Activated CD4-positive, alpha-beta memory T cell treated with anti-CD3 and anti-CD28 coated beads for 36 hours (primary cell): ENCODE data around the gene ITK. TPM values are rescaled to one million over a fixed set of nuclear protein-coding genes. Genes with fewer than 3 reads are reported as not detected.

Experiments used
- CTCF ChIA-PET: fragments of 350-600 bp; sonication (Branson Sonifier 250); formaldehyde crosslinking; loops from one replicate; lab custom pipeline; 2021; ENCODE audit warnings: antibody characterized with exemption, inconsistent platforms; lab: Charles Lee
- POLR2A ChIA-PET: fragments of 350-600 bp; sonication (Branson Sonifier 250); formaldehyde crosslinking; loops from one replicate; lab custom pipeline; 2021; ENCODE audit warnings: antibody characterized with exemption; lab: Charles Lee
- DNase-seq: peaks from one replicate; pipeline ENCODE4 v3.0.0-alpha.2; 2020
- H3K27ac Mint-ChIP-seq: one replicate; pipeline ENCODE4 v1.8.0; 2021; ENCODE audit warnings: mixed read lengths
- H3K27me3 Mint-ChIP-seq: one replicate; pipeline ENCODE4 v1.8.0; 2021; ENCODE audit warnings: mixed read lengths
- H3K36me3 Mint-ChIP-seq: one replicate; pipeline ENCODE4 v1.8.0; 2021; ENCODE audit warnings: mixed read lengths
- H3K4me1 Mint-ChIP-seq: one replicate; pipeline ENCODE4 v1.8.0; 2021; ENCODE audit warnings: low read depth, mixed read lengths
- H3K4me3 Mint-ChIP-seq: one replicate; pipeline ENCODE4 v1.8.0; 2021; ENCODE audit warnings: mild to moderate bottlenecking, mixed read lengths
- H3K9me3 Mint-ChIP-seq: one replicate; pipeline ENCODE4 v1.8.0; 2021; ENCODE audit warnings: mixed read lengths
- intact Hi-C: fragments of 100-400 bp; cut with micrococcal nuclease; formaldehyde crosslinking; loops from one replicate; pipeline ENCODE4 v1.15.1; 2023
- total RNA-seq, 2 experiments: library from RNA; stranded (reverse); gene quantifications; one replicate each; pipeline ENCODE4 v1.2.3, GENCODE V29; 2021

Gene ITK
- total RNA-seq, 2 experiments from 2014 or later: 236 to 240 TPM

DNA sequence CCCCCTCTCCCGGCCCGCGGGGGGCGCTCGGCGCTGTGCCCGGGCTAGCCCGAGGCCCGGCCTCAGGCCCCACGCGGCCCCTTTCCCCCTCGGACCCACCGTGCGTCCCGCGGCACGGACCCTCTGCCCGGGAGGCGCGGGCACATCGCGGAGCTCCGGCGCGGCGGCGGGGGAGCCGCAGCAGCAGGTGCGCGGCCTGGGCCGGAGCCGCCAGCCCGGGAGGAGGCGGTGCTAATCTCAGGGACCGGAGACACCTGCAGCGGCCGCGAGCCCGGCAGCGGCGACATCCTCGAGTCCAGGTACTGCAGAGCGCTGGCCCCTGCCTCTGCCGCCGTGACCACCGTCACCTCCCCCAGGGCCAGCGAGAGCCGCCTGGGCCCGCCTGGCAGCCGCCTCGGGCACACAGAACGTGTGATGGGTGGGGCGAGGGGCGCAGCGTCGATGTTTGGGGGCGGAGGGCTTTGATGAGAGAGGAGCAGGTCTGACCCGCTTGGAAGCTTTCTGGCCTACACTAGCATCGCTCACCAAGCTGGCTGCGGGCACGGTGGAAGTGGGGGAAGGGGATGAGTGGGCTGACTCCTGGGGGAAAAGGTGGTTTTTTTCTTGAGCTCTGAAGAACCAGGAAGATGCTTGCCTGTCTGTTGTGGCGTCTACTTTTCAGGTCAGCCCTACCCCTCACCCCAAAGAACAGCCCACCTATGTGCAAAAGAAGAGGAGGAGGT lies 85.8 kb downstream of the ITK start:
- H3K4me1 Mint-ChIP-seq: peaks cover 70% of the 10 kb centered on the region
- CTCF ChIA-PET: interaction anchor here (0.6 to 4.8 kb wide), 6 partner anchors 12 to 117 kb away, joined by 3 to 28 read pairs (median 5); no protein-coding TSS in a partner anchor
- POLR2A ChIA-PET: interaction anchor here (0.6 to 3.6 kb wide), 12 partner anchors 9 to 109 kb away, joined by 3 to 18 read pairs (median 4); partner anchors contain the start of gene ITK
- peak overlapping the region; percentile 89 for H3K27ac Mint-ChIP-seq
- H3K4me3 Mint-ChIP-seq: peak overlapping the region; percentile 96
- H3K36me3 Mint-ChIP-seq: peaks cover 37% of the 10 kb centered on the region
- DNase-seq: peak; percentile 69
- intact Hi-C loops: loop anchor here (5.0 kb wide), 1 partner anchor 466 kb away; the partner anchor contains the start of gene THG1L
- no peaks in the 10 kb centered on the region for H3K27me3 Mint-ChIP-seq
- peaks cover 1% of the 10 kb centered on the region for H3K9me3 Mint-ChIP-seq

DNA sequence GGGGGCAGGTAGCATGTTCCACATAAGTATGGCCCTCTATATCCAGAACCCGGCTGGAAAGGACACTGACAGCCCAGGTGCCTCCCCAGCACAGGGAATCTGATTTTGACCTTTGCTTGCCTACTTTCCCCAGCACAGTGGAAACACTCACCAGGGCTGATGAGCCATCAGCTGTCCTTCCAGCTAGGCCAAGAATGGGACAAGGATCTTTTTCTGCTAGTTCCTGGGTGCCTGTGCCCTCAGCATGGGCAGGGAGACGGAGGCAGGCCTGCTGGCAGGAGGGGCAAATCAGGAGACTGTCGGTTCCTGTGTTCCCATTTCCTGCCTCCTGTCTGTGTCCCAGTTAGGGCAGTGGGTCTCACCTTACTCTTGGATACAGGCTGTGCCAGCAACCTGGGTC lies 86.4 kb downstream of the ITK start:
- Mint-ChIP-seq H3K4me1 (peaks cover 75% of the 10 kb centered on the region), H3K9me3 (no peaks in the 10 kb centered on the region), H3K27ac (peak overlapping the region; percentile 89), H3K36me3 (peaks cover 41% of the 10 kb centered on the region), H3K4me3 (peak overlapping the region; percentile 96), H3K27me3 (no peaks in the 10 kb centered on the region)
- POLR2A ChIA-PET: interaction anchor here (0.9 to 2.5 kb wide), 13 partner anchors 10 to 124 kb away, joined by 3 to 8 read pairs (median 4); partner anchors contain the start of genes ITK and MED7
- DNase-seq: peak; percentile 18
- CTCF ChIA-PET: interaction anchor here (0.8 to 4.8 kb wide), 8 partner anchors 12 to 124 kb away, joined by 3 to 28 read pairs (median 6); no protein-coding TSS in a partner anchor
- intact Hi-C loops: loop anchor here (5.0 kb wide), 1 partner anchor 465 kb away; the partner anchor contains the start of gene THG1L

DNA sequence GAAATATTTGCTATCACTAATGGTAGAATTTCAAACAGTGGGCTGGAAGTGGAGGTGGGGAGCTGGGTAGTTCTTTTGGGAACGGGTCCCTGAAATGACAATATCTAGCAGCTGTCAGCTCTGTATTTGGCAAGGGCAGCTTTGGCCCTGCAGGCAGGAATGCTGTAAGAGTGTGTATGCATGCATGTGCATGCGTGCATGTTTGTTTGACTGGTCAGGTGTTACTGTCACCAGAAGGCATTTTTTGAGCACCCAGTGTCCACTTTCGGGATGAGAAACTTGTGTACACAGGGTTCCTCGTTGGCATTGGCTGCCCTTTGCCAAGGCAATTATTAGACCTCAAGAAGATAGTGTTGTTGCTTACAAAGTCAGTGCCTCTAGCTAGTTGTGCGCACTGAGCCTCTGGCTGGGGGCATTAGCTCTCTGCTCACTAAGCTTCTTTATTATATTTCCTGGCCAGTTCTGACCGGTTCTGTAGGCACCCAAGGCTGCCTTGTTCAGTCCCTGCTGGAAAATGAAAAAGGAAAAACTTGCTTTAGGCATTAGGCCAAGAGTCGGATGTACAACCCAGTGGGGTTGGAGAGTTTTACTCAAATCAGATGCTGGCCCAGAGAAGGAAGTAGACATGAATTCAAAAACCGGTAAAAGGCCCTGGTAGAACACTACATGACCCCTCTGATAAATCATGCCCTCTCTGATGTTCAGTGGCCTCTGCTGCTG lies 87.3 kb downstream of the ITK start:
- peak; percentile 18 for DNase-seq
- CTCF ChIA-PET: interaction anchor here (0.8 to 4.8 kb wide), 6 partner anchors 11 to 125 kb away, joined by 3 to 28 read pairs (median 7); no protein-coding TSS in a partner anchor
- intact Hi-C loops: loop anchor here (5.0 kb wide), 1 partner anchor 464 kb away; the partner anchor contains the start of gene THG1L

DNA sequence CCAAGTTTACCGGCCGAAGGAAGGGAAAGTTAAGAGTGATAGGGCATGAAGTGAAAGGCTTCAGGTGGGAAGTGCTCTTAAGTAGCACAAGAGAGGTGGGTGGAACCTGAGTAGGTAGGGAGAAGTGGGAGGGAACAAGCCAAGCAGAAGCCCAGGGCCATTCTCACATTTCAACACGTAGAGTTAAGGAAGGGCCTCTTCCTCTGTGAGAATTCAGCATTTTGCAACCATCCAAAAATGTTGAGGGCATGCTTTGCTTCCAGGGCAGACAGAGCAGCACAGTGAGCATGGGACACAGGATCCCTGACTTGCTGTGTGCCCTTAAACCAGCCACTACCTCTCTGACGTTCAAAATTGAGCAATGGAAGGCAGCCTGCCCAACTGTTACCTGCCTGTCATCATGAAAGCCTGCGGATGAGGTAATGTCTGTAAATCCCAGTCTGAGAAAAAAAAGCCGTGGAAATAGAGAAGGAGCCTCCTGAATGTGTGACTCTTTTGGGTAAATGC lies 88.6 kb downstream of the ITK start:
- Mint-ChIP-seq H3K9me3 (no peaks in the 10 kb centered on the region), H3K36me3 (peaks cover 42% of the 10 kb centered on the region), H3K27ac (peak overlapping the region; percentile 89), H3K27me3 (no peaks in the 10 kb centered on the region), H3K4me3 (peak overlapping the region; percentile 71), H3K4me1 (peaks cover 83% of the 10 kb centered on the region)
- ChIA-PET CTCF (interaction anchor here (4.8 kb wide), 1 partner anchor 15 kb away, joined by 28 read pairs; no protein-coding TSS in a partner anchor), POLR2A (interaction anchor here (0.6 to 1.1 kb wide), 4 partner anchors 21 to 87 kb away, joined by 3 read pairs; no protein-coding TSS in a partner anchor)
- intact Hi-C loops: loop anchor here (5.0 kb wide), 1 partner anchor 463 kb away; the partner anchor contains the start of gene THG1L
- peak; percentile 43 for DNase-seq

More for the DNA sequence above, 87.3 kb downstream of the ITK start:
- peak overlapping the region; percentile 96 for H3K4me3 Mint-ChIP-seq
- H3K9me3 Mint-ChIP-seq: no peaks in the 10 kb centered on the region
- peaks cover 80% of the 10 kb centered on the region for H3K4me1 Mint-ChIP-seq
- peaks cover 42% of the 10 kb centered on the region for H3K36me3 Mint-ChIP-seq
- no peaks in the 10 kb centered on the region for H3K27me3 Mint-ChIP-seq
- H3K27ac Mint-ChIP-seq: peak overlapping the region; percentile 89
- POLR2A ChIA-PET: interaction anchor here (0.6 to 2.5 kb wide), 10 partner anchors 11 to 125 kb away, joined by 3 to 8 read pairs (median 5); partner anchors contain the start of gene MED7

DNA sequence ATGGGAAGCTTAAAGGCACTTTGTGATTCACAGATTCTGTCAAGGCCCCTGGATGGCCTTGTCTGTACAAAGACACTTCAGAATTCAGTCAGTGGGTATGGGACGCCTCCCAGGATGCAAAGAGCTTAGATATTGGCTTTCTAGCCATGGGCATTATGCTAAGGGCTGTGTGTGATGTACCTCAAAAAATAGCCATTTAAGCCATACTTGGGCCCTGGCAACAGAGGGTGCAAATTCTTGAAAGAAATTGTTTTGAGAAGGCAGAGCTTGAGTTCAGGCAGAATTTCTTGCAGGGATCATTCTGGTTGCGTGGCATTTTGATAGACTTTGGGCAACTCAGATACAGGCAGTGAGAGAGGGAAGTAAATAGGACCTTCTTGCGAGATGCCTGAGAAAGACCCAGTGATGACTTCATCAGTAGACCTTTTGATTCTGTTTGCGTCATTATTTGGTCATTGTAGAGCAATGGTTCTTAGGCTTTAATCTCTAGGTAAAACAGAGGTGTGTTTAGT lies 89.2 kb downstream of the ITK start:
- Mint-ChIP-seq H3K27me3 (no peaks in the 10 kb centered on the region), H3K27ac (peak overlapping the region; percentile 89), H3K36me3 (peaks cover 42% of the 10 kb centered on the region), H3K9me3 (no peaks in the 10 kb centered on the region), H3K4me1 (peaks cover 82% of the 10 kb centered on the region), H3K4me3 (peak overlapping the region; percentile 71)
- CTCF ChIA-PET: no interaction called here
- POLR2A ChIA-PET: interaction anchor here (0.6 to 1.1 kb wide), 4 partner anchors 20 to 88 kb away, joined by 3 read pairs; no protein-coding TSS in a partner anchor
- peak; percentile 65 for DNase-seq
- intact Hi-C loops: loop anchor here (5.0 kb wide), 3 partner anchors 348 to 1937 kb away; partner anchors contain the start of genes RNF145 and THG1L

DNA sequence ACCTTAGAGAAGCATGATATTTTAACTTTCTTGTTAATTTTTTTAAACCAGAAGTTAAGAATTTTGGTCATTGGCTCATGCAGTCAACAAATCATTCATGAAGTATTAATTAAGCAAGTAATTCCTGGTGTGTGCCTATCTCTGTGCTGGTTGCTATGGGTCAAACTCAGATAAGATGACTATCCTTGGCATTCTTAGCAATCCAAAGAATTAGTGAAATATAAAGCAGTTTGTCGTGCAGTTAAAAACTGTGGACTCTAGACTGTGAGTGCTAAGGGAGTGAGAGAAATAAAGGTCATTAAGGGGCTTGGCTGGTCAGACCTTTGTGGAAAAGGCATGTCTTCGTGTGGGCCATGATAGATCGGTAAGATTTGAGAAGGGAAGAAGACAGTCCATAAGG lies 90.1 kb downstream of the ITK start:
- Mint-ChIP-seq H3K9me3 (no peaks in the 10 kb centered on the region), H3K27me3 (no peaks in the 10 kb centered on the region), H3K27ac (peak overlapping the region; percentile 97), H3K36me3 (peaks cover 42% of the 10 kb centered on the region), H3K4me1 (peaks cover 80% of the 10 kb centered on the region), H3K4me3 (peak overlapping the region; percentile 69)
- ChIA-PET CTCF (no interaction called here), POLR2A (interaction anchor here (2.1 kb wide), 1 partner anchor 67 kb away, joined by 6 read pairs; no protein-coding TSS in a partner anchor)
- intact Hi-C loops: loop anchor here (1.0 to 5.0 kb wide), 6 partner anchors 17 to 1937 kb away; partner anchors contain the start of gene RNF145
- no peak for DNase-seq

DNA sequence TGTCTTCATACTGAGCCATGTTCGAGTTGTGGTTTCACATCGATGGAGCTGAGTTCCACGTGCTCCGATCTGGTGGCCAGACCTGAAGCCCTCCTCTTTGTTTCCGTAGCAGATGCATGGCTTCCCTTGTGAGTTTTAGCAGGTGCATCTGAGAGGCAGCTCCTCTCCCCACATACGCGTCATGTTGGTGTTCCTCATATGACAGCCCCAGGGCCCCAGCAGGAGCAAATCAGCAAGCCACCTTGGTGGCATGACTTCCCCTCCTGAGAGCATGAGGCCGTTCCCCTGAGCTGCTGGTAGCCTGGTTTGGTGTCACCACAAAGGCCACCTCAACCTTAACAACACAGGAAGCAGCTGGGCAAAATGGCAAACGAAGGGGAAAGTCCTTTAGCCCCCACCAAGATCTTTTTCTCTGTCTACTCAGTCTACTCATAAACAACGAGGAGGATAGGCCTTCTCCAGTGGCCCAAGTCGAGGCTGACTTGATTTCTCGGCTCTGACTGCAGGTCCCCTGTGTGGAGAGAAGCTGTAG lies 91.2 kb downstream of the ITK start:
- peaks cover 39% of the 10 kb centered on the region for H3K36me3 Mint-ChIP-seq
- peaks cover 86% of the 10 kb centered on the region for H3K4me1 Mint-ChIP-seq
- no peaks in the 10 kb centered on the region for H3K9me3 Mint-ChIP-seq
- intact Hi-C loops: loop anchor here (1.0 to 5.0 kb wide), 9 partner anchors 19 to 1935 kb away; partner anchors contain the start of gene RNF145
- DNase-seq: peak; percentile 94
- H3K27me3 Mint-ChIP-seq: no peaks in the 10 kb centered on the region
- H3K27ac Mint-ChIP-seq: peak overlapping the region; percentile 97
- H3K4me3 Mint-ChIP-seq: peak overlapping the region; percentile 69
- ChIA-PET POLR2A (interaction anchor here (0.8 to 3.3 kb wide), 24 partner anchors 8 to 129 kb away, joined by 3 to 25 read pairs (median 6); partner anchors contain the start of genes ITK and MED7), CTCF (interaction anchor here (0.8 to 3.5 kb wide), 10 partner anchors 9 to 460 kb away, joined by 3 to 25 read pairs (median 6); partner anchors contain the start of genes MED7 and THG1L)

DNA sequence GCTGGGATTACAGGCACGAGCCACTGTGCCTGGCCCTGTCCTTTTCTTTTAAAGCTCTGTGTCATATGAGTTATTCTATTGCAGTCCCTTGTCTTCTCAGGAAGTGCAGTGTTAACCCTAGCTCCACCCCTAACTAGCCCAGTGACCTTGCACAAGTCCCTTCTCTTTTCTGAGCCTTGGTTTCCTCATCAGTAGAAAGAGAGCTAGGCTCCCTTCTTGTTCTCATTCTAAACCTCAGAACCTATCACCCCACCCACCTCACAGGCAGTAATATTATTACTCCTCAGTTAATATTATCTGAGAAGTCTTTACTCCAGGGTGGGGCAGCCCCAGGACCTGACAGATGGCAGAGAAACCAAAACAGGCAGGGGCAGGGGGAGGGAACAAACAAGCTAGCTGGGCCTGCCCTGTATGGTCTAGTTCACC lies 92.5 kb downstream of the ITK start:
- Mint-ChIP-seq H3K9me3 (no peaks in the 10 kb centered on the region), H3K27me3 (no peaks in the 10 kb centered on the region), H3K4me3 (peak overlapping the region; percentile 74), H3K27ac (peak overlapping the region; percentile 97), H3K36me3 (peaks cover 26% of the 10 kb centered on the region), H3K4me1 (peaks cover 80% of the 10 kb centered on the region)
- intact Hi-C loops: loop anchor here (1.0 to 5.0 kb wide), 6 partner anchors 8 to 1934 kb away; partner anchors contain the start of gene RNF145
- DNase-seq: peak; percentile 60
- ChIA-PET POLR2A (interaction anchor here (0.6 to 3.3 kb wide), 22 partner anchors 10 to 1935 kb away, joined by 3 to 25 read pairs (median 6); partner anchors contain the start of genes ITK and MED7), CTCF (interaction anchor here (1.0 to 3.5 kb wide), 12 partner anchors 8 to 458 kb away, joined by 4 to 25 read pairs (median 6); partner anchors contain the start of genes MED7 and THG1L)

DNA sequence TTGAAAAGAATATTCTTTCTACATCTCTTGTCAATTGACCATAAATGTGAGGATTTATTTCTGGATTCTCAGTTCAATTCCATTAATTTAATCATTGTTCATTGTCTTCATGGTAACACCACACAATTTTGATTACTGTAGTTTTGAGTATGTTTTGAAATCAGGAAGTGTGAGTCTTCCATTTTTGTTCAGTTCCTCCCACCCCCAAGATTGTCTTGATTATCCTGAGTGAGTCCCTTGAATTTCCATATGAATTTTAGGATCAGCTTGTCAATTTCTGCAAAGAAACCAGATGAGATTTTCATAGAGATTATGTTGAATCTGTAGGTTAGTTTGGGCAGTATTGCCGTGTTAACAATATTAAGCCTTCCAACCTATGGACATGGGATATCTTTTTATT lies 94.8 kb downstream of the ITK start:
- H3K27me3 Mint-ChIP-seq: no peaks in the 10 kb centered on the region
- intact Hi-C loops: no loop called here
- H3K4me3 Mint-ChIP-seq: no peak overlapping the region
- no peak overlapping the region for H3K27ac Mint-ChIP-seq
- ChIA-PET CTCF (no interaction called here), POLR2A (no interaction called here)
- peaks cover 16% of the 10 kb centered on the region for H3K36me3 Mint-ChIP-seq
- H3K9me3 Mint-ChIP-seq: no peaks in the 10 kb centered on the region
- H3K4me1 Mint-ChIP-seq: peaks cover 80% of the 10 kb centered on the region
- no peak for DNase-seq

DNA sequence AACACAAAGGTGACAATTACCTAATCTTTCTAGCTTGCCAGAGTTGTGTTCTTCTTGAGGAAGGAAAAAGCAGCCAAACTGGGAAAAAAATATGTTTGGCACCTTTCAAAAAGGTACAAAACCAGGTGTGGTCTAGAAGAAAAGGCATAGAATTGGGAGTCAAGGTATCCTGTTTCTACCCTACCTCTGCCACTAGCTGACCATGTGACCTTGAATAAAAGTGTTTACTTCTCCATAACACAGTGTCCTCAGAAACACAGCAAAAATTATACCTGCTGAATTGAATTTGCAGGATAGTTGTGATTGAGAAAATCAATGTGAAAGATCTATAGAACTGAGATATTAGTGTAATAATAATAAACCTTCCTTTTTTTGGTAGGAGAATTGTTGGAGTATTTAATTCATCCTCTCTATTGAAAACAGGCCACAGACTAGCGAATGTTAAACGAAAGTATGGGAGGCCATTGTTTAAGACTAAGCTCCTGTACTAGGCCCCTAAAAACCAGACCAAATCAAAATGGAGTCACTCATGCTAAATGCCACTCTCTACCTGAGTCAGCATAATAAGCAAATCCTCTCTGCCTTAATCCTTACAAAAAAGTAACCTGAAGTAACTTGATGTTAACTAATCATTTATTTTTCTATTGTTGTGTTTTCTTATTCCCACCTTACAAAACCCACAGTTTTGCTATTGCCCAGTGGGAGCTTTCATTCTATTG lies 97.8 kb downstream of the ITK start:
- no peak overlapping the region for H3K4me3 Mint-ChIP-seq
- ChIA-PET CTCF (interaction anchor here (1.3 to 1.9 kb wide), 2 partner anchors 11 to 129 kb away, joined by 3 to 5 read pairs; no protein-coding TSS in a partner anchor), POLR2A (no interaction called here)
- peak overlapping the region; percentile 21 for H3K27ac Mint-ChIP-seq
- H3K36me3 Mint-ChIP-seq: peaks cover 8% of the 10 kb centered on the region
- no peak for DNase-seq
- peaks cover 83% of the 10 kb centered on the region for H3K4me1 Mint-ChIP-seq
- H3K9me3 Mint-ChIP-seq: peaks cover 6% of the 10 kb centered on the region
- no peaks in the 10 kb centered on the region for H3K27me3 Mint-ChIP-seq
- intact Hi-C loops: no loop called here
